ENCODE data around the gene ENTPD2. TPM values are rescaled to one million over a fixed set of nuclear protein-coding genes. Genes with fewer than 3 reads are reported as not detected.

The ENTPD2 gene
- total and polyA plus RNA-seq, 4 donors, result 0.09 to 0.40 (median 0.21) TPM

- Histone ChIP-seq H3K4me3 (ENCODE audit: low read depth in 1 of 3, low read length in 3 of 3) (peak overlapping the region in 2 of 3 donors; percentile 53 to 72), H3K27me3 (ENCODE audit: control insufficient read depth in 4 of 4, insufficient read depth in 4 of 4, low read length in 3 of 4) (no peaks in the 10 kb centered on the region), H3K9ac (ENCODE audit: low read depth in 1 of 2, low read length in 2 of 2) (peak overlapping the region; percentile 23 to 55), H3K9me3 (ENCODE audit: control insufficient read depth in 4 of 4, low read length in 3 of 4) (no peaks in the 10 kb centered on the region), H3K27ac (ENCODE audit: low read depth in 1 of 2, low read length in 2 of 2) (peak overlapping the region in 1 of 2 donors; percentile 25), H3K4me1 (ENCODE audit: control insufficient read depth in 4 of 4, insufficient read depth in 4 of 4, low read length in 3 of 4) (peaks cover 33 to 58% (median 42%) of the 10 kb centered on the region in 4 donors), H3K36me3 (ENCODE audit: control insufficient read depth in 4 of 4, insufficient read depth in 3 of 4, low read depth in 1 of 4, low read length in 3 of 4) (no peaks in the 10 kb centered on the region)
- TF ChIP-seq SP1 (IDR thresholded peaks at IDR 0.05) (no peak), MAX (IDR thresholded peaks at IDR 0.05) (no peak), RAD21 (IDR thresholded peaks at IDR 0.05) (peak in 1 of 2 donors; percentile 18), HNF4A (conservative IDR thresholded peaks at IDR 0.05) (no peak), JUND (IDR thresholded peaks at IDR 0.05) (no peak), REST (IDR thresholded peaks at IDR 0.05) (no peak)
- TF ChIP-seq, protein P1, sequence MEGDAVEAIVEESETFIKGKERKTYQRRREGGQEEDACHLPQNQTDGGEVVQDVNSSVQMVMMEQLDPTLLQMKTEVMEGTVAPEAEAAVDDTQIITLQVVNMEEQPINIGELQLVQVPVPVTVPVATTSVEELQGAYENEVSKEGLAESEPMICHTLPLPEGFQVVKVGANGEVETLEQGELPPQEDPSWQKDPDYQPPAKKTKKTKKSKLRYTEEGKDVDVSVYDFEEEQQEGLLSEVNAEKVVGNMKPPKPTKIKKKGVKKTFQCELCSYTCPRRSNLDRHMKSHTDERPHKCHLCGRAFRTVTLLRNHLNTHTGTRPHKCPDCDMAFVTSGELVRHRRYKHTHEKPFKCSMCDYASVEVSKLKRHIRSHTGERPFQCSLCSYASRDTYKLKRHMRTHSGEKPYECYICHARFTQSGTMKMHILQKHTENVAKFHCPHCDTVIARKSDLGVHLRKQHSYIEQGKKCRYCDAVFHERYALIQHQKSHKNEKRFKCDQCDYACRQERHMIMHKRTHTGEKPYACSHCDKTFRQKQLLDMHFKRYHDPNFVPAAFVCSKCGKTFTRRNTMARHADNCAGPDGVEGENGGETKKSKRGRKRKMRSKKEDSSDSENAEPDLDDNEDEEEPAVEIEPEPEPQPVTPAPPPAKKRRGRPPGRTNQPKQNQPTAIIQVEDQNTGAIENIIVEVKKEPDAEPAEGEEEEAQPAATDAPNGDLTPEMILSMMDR (IDR thresholded peaks at IDR 0.05; ENCODE audit: low read depth, low read length, missing input control), result peak; percentile 51
- peak; percentile 71 for DNase-seq (ENCODE audit: low spot score)
- under 1% methylated on average over 98 of the region's 98 CpGs for WGBS
Observed at GRCh38 chr9:137028263-137029057, 25.4 kb downstream of the ENTPD2 start.

DNA sequence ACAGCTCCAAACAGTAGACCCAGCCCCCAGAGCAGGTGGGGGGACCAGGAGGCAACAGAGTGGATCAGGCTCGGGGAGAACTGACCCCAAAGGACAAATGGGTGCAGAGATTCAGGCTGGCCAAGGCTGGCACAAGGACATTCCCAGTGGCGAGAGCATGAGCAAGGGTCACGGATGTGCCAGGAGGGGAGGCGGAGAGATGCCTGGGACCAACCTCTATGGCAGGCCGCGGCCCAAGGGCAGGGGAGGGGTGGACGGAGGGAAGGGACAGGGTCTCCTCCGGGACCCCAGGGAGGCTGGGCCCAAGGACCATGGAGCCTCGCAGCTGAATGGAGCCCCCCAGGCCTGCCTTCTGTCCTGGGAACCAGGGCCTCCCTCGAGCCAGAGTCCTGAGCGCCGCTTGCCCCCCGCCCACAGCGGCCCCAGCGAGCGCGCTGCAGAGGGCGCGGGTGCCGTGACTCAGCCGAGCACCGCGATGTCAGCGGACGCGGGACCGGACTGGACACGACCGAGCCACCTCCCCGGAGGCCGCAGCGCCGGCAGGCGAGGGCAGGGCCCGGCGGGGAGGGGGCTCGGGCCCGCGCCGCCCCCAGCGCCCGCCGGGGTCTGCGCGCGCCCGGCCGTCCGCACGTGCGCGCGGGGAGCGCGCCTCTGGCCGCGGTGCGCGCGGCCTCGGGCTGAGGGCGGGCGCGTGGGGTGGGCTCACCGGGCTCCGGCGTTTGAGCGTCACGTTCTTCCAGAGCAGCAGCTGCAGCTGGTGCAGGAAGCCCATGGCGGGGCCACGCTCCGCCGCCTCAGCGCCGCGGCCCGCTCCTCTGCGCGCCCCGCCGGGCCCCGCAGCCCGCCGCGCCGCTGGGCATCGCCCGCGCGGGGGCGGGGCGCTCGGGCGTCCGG is 26.2 kb downstream of the ENTPD2 start, which contains the start of gene ABCA2:
Gene ABCA2 (minus strand): TSS at position 869 of the 894 bp plus-strand sequence. CDS start 97 bp downstream, at position 772.
- no peak for TF ChIP-seq REST (IDR thresholded peaks at IDR 0.05)
- TF ChIP-seq MAX (IDR thresholded peaks at IDR 0.05), result no peak
- TF ChIP-seq, protein P1 (IDR thresholded peaks at IDR 0.05; ENCODE audit: low read depth, low read length, missing input control), result no peak
- TF ChIP-seq SP1 (IDR thresholded peaks at IDR 0.05), result no peak
- no peak for TF ChIP-seq JUND (IDR thresholded peaks at IDR 0.05)
- no peak for TF ChIP-seq ZBTB33 (IDR thresholded peaks at IDR 0.05)
- TF ChIP-seq RXRA (IDR thresholded peaks at IDR 0.05), result no peak
- no peak for TF ChIP-seq FOXA1 (IDR thresholded peaks at IDR 0.05)
- Histone ChIP-seq H3K9ac (ENCODE audit: low read depth in 1 of 2, low read length in 2 of 2) (peak within 1 kb of the TSS; percentile 23 to 55), H3K27ac (ENCODE audit: low read depth in 1 of 2, low read length in 2 of 2) (peak within 1 kb of the TSS; percentile 43 to 71), H3K9me3 (ENCODE audit: control insufficient read depth in 4 of 4, low read length in 3 of 4) (no peaks in the 10 kb centered on the region), H3K4me1 (ENCODE audit: control insufficient read depth in 4 of 4, insufficient read depth in 4 of 4, low read length in 3 of 4) (peaks cover 39 to 66% (median 50%) of the 10 kb centered on the region in 4 donors), H3K4me3 (ENCODE audit: low read depth in 1 of 3, low read length in 3 of 3) (peak within 1 kb of the TSS; percentile 46 to 72 (median 58)), H3K27me3 (ENCODE audit: control insufficient read depth in 4 of 4, insufficient read depth in 4 of 4, low read length in 3 of 4) (no peaks in the 10 kb centered on the region), H3K36me3 (ENCODE audit: control insufficient read depth in 4 of 4, insufficient read depth in 3 of 4, low read depth in 1 of 4, low read length in 3 of 4) (no peaks in the 10 kb centered on the region)
- no peak for DNase-seq (ENCODE audit: low spot score)
- WGBS, result 2% methylated on average over 95 of the region's 95 CpGs
